Measurements from ENCODE around the gene ALG12.

GRCh38 chr22:49948958-49949913 lies 31.0 kb upstream of the ALG12 start:
- TF ChIP-seq, protein P1, sequence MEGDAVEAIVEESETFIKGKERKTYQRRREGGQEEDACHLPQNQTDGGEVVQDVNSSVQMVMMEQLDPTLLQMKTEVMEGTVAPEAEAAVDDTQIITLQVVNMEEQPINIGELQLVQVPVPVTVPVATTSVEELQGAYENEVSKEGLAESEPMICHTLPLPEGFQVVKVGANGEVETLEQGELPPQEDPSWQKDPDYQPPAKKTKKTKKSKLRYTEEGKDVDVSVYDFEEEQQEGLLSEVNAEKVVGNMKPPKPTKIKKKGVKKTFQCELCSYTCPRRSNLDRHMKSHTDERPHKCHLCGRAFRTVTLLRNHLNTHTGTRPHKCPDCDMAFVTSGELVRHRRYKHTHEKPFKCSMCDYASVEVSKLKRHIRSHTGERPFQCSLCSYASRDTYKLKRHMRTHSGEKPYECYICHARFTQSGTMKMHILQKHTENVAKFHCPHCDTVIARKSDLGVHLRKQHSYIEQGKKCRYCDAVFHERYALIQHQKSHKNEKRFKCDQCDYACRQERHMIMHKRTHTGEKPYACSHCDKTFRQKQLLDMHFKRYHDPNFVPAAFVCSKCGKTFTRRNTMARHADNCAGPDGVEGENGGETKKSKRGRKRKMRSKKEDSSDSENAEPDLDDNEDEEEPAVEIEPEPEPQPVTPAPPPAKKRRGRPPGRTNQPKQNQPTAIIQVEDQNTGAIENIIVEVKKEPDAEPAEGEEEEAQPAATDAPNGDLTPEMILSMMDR (IDR thresholded peaks at IDR 0.05; ENCODE audit: low read depth, low read length), result no peak
- TF ChIP-seq EZH2phosphoT487 (IDR thresholded peaks at IDR 0.05; ENCODE audit: low read depth), result no peak
